ENCODE measurements around the gene ZDHHC14.
"Not testable (repeated sequence)": the region's sequence is repeated elsewhere in the genome, so short reads cannot be mapped to it uniquely, and the experiment has no call there.

Gene ZDHHC14

GRCh38 chr6:157685596-157686280 is 304.7 kb downstream of the ZDHHC14 start:
- Mint-ChIP-seq H3K27ac (no peak overlapping the region), H3K27me3 (ENCODE audit: low read depth) (peaks cover 3% of the 10 kb centered on the region), H3K4me3 (no peak overlapping the region), H3K9me3 (no peaks in the 10 kb centered on the region), H3K4me1 (ENCODE audit: low read depth) (no peaks in the 10 kb centered on the region), H3K36me3 (ENCODE audit: low read depth) (no peaks in the 10 kb centered on the region)
- DNase-seq (ENCODE audit: low spot score) = no peak

GRCh38 chr6:157688275-157688959 is 307.4 kb downstream of the ZDHHC14 start:
- no peak overlapping the region for H3K27ac Mint-ChIP-seq
- H3K36me3 Mint-ChIP-seq (ENCODE audit: low read depth) = no peaks in the 10 kb centered on the region
- no peaks in the 10 kb centered on the region for H3K4me1 Mint-ChIP-seq (ENCODE audit: low read depth)
- no peak overlapping the region for H3K4me3 Mint-ChIP-seq
- H3K27me3 Mint-ChIP-seq (ENCODE audit: low read depth) = no peaks in the 10 kb centered on the region
- no peak for DNase-seq (ENCODE audit: low spot score)
- no peaks in the 10 kb centered on the region for H3K9me3 Mint-ChIP-seq

GRCh38 chr6:157688960-157689599 is 308.1 kb downstream of the ZDHHC14 start:
- Mint-ChIP-seq H3K27me3 (ENCODE audit: low read depth) (no peaks in the 10 kb centered on the region), H3K9me3 (no peaks in the 10 kb centered on the region), H3K27ac (no peak overlapping the region), H3K36me3 (ENCODE audit: low read depth) (no peaks in the 10 kb centered on the region), H3K4me1 (ENCODE audit: low read depth) (no peaks in the 10 kb centered on the region), H3K4me3 (no peak overlapping the region)
- DNase-seq (ENCODE audit: low spot score) = no peak

- no peak overlapping the region for H3K27ac Mint-ChIP-seq
- H3K36me3 Mint-ChIP-seq (ENCODE audit: low read depth) = no peaks in the 10 kb centered on the region
- no peaks in the 10 kb centered on the region for H3K4me1 Mint-ChIP-seq (ENCODE audit: low read depth)
- no peak for DNase-seq (ENCODE audit: low spot score)
- H3K4me3 Mint-ChIP-seq = no peak overlapping the region
- peaks cover 4% of the 10 kb centered on the region for H3K27me3 Mint-ChIP-seq (ENCODE audit: low read depth)
- no peaks in the 10 kb centered on the region for H3K9me3 Mint-ChIP-seq
These were observed 308.9 kb downstream of the ZDHHC14 start for GRCh38 chr6:157689875-157690274.

GRCh38 chr6:157690441-157691210 is 309.6 kb downstream of the ZDHHC14 start:
- Mint-ChIP-seq H3K36me3 (ENCODE audit: low read depth) (no peaks in the 10 kb centered on the region), H3K4me1 (ENCODE audit: low read depth) (no peaks in the 10 kb centered on the region), H3K9me3 (no peaks in the 10 kb centered on the region), H3K27ac (no peak overlapping the region), H3K4me3 (no peak overlapping the region), H3K27me3 (ENCODE audit: low read depth) (peaks cover 4% of the 10 kb centered on the region)
- DNase-seq (ENCODE audit: low spot score) = no peak

DNA sequence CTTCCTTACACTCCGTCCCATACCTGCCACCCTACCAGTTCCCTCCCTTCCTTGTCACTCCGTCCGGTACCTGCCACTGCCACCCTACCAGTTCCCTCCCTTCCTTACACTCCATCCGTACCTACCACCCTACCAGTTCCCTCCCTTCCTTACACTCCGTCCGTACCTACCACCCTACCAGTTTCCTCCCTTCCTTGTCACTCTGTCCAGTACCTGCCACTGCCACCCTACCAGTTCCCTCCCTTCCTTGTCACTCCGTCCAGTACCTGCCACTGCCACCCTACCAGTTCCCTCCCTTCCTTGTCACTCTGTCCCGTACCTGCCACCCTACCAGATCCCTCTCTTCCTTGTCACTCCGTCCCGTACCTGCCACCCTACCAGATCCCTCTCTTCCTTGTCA is 310.6 kb downstream of the ZDHHC14 start:
- not testable (repeated sequence) for DNase-seq (ENCODE audit: low spot score); H3K4me3 Mint-ChIP-seq; H3K9me3 Mint-ChIP-seq; H3K36me3 Mint-ChIP-seq (ENCODE audit: low read depth); H3K27me3 Mint-ChIP-seq (ENCODE audit: low read depth); H3K4me1 Mint-ChIP-seq (ENCODE audit: low read depth); H3K27ac Mint-ChIP-seq

DNA sequence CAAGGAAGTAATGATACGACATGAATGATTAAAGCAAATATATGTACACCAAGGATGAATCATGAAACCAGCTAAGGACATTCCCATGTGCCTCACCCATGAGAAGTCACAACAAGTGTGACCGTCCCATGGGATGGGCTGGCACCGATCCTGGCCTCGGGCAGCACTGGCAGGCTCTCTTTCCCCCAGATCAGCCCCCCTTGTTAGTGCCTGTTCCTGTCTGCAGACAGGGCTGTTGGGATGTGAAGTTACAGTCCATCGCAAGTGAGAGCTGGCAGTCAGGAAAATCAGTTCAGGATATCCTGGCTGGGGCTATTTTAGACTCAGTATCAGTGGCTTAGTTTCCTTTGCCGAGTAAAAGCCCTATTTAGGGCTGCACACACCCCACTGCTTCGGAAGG is 312.9 kb downstream of the ZDHHC14 start:
- H3K4me1 Mint-ChIP-seq (ENCODE audit: low read depth) = no peaks in the 10 kb centered on the region
- DNase-seq (ENCODE audit: low spot score) = no peak
- H3K27me3 Mint-ChIP-seq (ENCODE audit: low read depth) = peaks cover 4% of the 10 kb centered on the region
- no peaks in the 10 kb centered on the region for H3K9me3 Mint-ChIP-seq
- no peak overlapping the region for H3K27ac Mint-ChIP-seq
- H3K36me3 Mint-ChIP-seq (ENCODE audit: low read depth) = no peaks in the 10 kb centered on the region
- H3K4me3 Mint-ChIP-seq = no peak overlapping the region

GRCh38 chr6:157695301-157696040 is 314.5 kb downstream of the ZDHHC14 start:
- H3K27me3 Mint-ChIP-seq (ENCODE audit: low read depth) = peaks cover 7% of the 10 kb centered on the region
- no peaks in the 10 kb centered on the region for H3K4me1 Mint-ChIP-seq (ENCODE audit: low read depth)
- H3K9me3 Mint-ChIP-seq = no peaks in the 10 kb centered on the region
- DNase-seq (ENCODE audit: low spot score) = no peak
- no peaks in the 10 kb centered on the region for H3K36me3 Mint-ChIP-seq (ENCODE audit: low read depth)
- H3K27ac Mint-ChIP-seq = no peak overlapping the region
- H3K4me3 Mint-ChIP-seq = no peak overlapping the region

- no peaks in the 10 kb centered on the region for H3K9me3 Mint-ChIP-seq
- no peaks in the 10 kb centered on the region for H3K4me1 Mint-ChIP-seq (ENCODE audit: low read depth)
- no peaks in the 10 kb centered on the region for H3K36me3 Mint-ChIP-seq (ENCODE audit: low read depth)
- H3K27ac Mint-ChIP-seq = no peak overlapping the region
- peaks cover 8% of the 10 kb centered on the region for H3K27me3 Mint-ChIP-seq (ENCODE audit: low read depth)
- DNase-seq (ENCODE audit: low spot score) = no peak
- H3K4me3 Mint-ChIP-seq = no peak overlapping the region
These were observed 319.0 kb downstream of the ZDHHC14 start for GRCh38 chr6:157699777-157700636.

DNA sequence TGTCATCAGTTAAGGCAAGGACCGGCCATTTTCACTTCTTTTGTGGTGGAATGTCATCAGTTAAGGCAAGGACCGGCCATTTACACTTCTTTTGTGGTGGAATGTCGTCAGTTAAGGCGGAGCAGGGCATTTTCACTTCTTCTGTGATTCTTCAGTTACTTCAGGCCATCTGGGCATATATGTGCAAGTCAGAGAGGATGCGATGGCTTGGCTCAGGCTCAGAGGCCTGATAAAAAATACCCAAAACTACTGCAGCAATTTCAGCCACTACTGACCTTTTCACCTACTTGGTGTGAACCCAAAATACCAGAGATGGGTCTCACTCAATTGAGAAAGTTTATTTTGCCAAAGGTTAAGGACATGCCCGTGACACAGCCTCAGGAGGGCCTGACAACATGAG is 325.4 kb downstream of the ZDHHC14 start:
- H3K27me3 Mint-ChIP-seq (ENCODE audit: low read depth) = peaks cover 14% of the 10 kb centered on the region
- not testable (repeated sequence) for H3K4me3 Mint-ChIP-seq; DNase-seq (ENCODE audit: low spot score); H3K36me3 Mint-ChIP-seq (ENCODE audit: low read depth); H3K27ac Mint-ChIP-seq; H3K9me3 Mint-ChIP-seq; H3K4me1 Mint-ChIP-seq (ENCODE audit: low read depth)

DNA sequence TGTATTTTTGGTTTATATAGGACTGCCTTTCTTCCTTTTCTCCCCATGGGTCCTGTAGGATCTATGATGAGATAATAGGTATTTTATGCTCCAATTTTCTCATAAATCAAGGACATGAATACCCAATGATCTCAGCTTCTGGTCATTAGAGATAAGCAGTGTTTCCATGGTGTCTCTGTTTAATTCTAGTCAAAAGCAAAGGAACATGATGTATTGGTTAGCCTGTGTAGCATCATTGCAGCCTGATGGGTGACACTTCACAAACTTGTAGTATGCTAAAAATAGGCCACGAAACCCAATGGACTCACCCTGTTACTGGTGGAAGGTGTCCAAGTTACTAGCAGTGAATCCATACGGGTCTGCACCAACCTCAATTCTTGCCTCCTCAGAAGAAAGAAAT is 325.9 kb downstream of the ZDHHC14 start:
- DNase-seq (ENCODE audit: low spot score) = no peak
- Mint-ChIP-seq H3K9me3 (no peaks in the 10 kb centered on the region), H3K4me1 (ENCODE audit: low read depth) (no peaks in the 10 kb centered on the region), H3K27me3 (ENCODE audit: low read depth) (peaks cover 14% of the 10 kb centered on the region), H3K36me3 (ENCODE audit: low read depth) (no peaks in the 10 kb centered on the region), H3K27ac (no peak overlapping the region), H3K4me3 (no peak overlapping the region)

DNA sequence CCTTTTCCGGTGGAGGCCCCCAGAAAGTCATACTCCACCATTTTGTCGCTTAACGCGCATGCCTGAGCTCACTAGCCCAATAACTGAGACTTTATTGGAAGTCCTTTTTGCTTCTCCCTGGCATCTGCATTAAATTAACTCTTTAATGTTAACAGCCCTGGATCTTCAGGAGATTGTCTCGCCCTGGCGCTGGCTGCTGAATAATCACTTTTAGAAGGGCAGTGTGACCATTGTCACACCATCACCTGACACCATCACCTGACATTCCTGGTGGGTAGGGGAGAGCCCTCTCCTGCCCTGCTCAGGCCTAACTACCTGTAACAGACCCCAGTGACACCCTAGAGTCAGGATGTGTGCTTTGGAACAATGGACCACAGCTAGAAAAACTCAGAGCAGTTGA is 326.6 kb downstream of the ZDHHC14 start:
- H3K36me3 Mint-ChIP-seq (ENCODE audit: low read depth) = no peaks in the 10 kb centered on the region
- peaks cover 14% of the 10 kb centered on the region for H3K27me3 Mint-ChIP-seq (ENCODE audit: low read depth)
- H3K4me3 Mint-ChIP-seq = no peak overlapping the region
- H3K4me1 Mint-ChIP-seq (ENCODE audit: low read depth) = no peaks in the 10 kb centered on the region
- no peak overlapping the region for H3K27ac Mint-ChIP-seq
- no peaks in the 10 kb centered on the region for H3K9me3 Mint-ChIP-seq
- no peak for DNase-seq (ENCODE audit: low spot score)

GRCh38 chr6:157708239-157708638 is 327.2 kb downstream of the ZDHHC14 start:
- no peak overlapping the region for H3K27ac Mint-ChIP-seq
- no peaks in the 10 kb centered on the region for H3K9me3 Mint-ChIP-seq
- H3K36me3 Mint-ChIP-seq (ENCODE audit: low read depth) = no peaks in the 10 kb centered on the region
- H3K4me3 Mint-ChIP-seq = no peak overlapping the region
- H3K27me3 Mint-ChIP-seq (ENCODE audit: low read depth) = peaks cover 13% of the 10 kb centered on the region
- H3K4me1 Mint-ChIP-seq (ENCODE audit: low read depth) = no peaks in the 10 kb centered on the region
- DNase-seq (ENCODE audit: low spot score) = no peak
